H1 (cell line): ENCODE data around the gene PSMG2. TPM values are rescaled to one million over a fixed set of nuclear protein-coding genes. Genes with fewer than 3 reads are reported as not detected.

Source experiments
- CTCF ChIA-PET: fragments of 300-600 bp; sonication (Branson Sonifier 250); formaldehyde crosslinking; loops from one replicate; lab custom pipeline; 2021; ENCODE audit not compliant: partially characterized antibody; lab: Charles Lee
- POLR2A ChIA-PET: fragments of 300-600 bp; sonication (Branson Sonifier 250); formaldehyde crosslinking; loops from one replicate; lab custom pipeline; 2021; ENCODE audit warnings: inconsistent platforms; ENCODE audit not compliant: partially characterized antibody; lab: Charles Lee
- DNase-seq, 2 experiments: peaks; one replicate each; pipeline versions ENCODE4 v3.0.0 to v3.0.0-alpha.2; 2010 to 2022; ENCODE audit warnings: low spot score in 2 of 2, low read depth in 1 of 2, mixed read lengths in 1 of 2
- FAIRE-seq: peaks from 2 replicates; lab custom pipeline; 2011; peaks lifted over from hg19 to GRCh38; lab: Jason Lieb, UNC
- H2AFZ ChIP-seq: 2 replicates; pipeline ENCODE4 v1.8.1; 2012; ENCODE audit warnings: low read length, inconsistent platforms
- H2AK5ac ChIP-seq: 2 replicates; pipeline ENCODE4 v1.6.1; 2013; ENCODE audit warnings: low read depth, low read length
- H2BK120ac ChIP-seq: replicated peaks from 2 replicates; pipeline ENCODE3; 2013; ENCODE audit warnings: low read depth, low read length, inconsistent platforms
- H2BK12ac ChIP-seq: 2 replicates; pipeline ENCODE4 v1.6.1; 2013; ENCODE audit warnings: low read depth, low read length
- H2BK15ac ChIP-seq: 2 replicates; pipeline ENCODE4 v1.6.1; 2013; ENCODE audit warnings: low read length
- H2BK20ac ChIP-seq: 2 replicates; pipeline ENCODE4 v1.6.1; 2013; ENCODE audit warnings: low read length
- H2BK5ac ChIP-seq: 2 replicates; pipeline ENCODE4 v1.6.1; 2013; ENCODE audit warnings: low read depth, low read length
- H3K14ac ChIP-seq: 2 replicates; pipeline ENCODE4 v1.6.1; 2013; ENCODE audit warnings: inconsistent platforms; ENCODE audit not compliant: insufficient read length
- H3K18ac ChIP-seq: 2 replicates; pipeline ENCODE4 v1.6.1; 2013; ENCODE audit warnings: low read length; ENCODE audit errors: extremely low read depth
- H3K23ac ChIP-seq: 2 replicates; pipeline ENCODE4 v1.6.1; 2013; ENCODE audit warnings: inconsistent platforms; ENCODE audit not compliant: insufficient read length
- H3K23me2 ChIP-seq: 2 replicates; pipeline ENCODE4 v1.6.1; 2013; ENCODE audit warnings: low read depth, low read length
- H3K27ac ChIP-seq: 2 replicates; pipeline ENCODE4 v1.6.1; 2011; ENCODE audit warnings: low read depth, low read length, inconsistent platforms
- H3K27me3 ChIP-seq, 4 experiments: replicated peaks in 1 of 4; 1 replicate in 1 of 4; 2 replicates in 3 of 4; pipeline versions ENCODE4 v1.6.1 to v1.8.1; 2011 to 2013; ENCODE audit warnings: low read length in 3 of 4, mild to moderate bottlenecking in 3 of 4, inconsistent platforms in 2 of 4, mixed read lengths in 2 of 4, moderate library complexity in 1 of 4; ENCODE audit not compliant: control insufficient read depth in 3 of 4, insufficient read depth in 3 of 4; ENCODE audit errors: extremely low read depth in 1 of 4
- H3K36me3 ChIP-seq, 4 experiments: 2 replicates each; pipeline versions ENCODE4 v1.6.1 to v1.8.1; 2011 to 2013; ENCODE audit warnings: mild to moderate bottlenecking in 4 of 4, low read length in 3 of 4, moderate library complexity in 2 of 4, control low read depth in 1 of 4, inconsistent platforms in 1 of 4; ENCODE audit not compliant: insufficient read depth in 4 of 4, control insufficient read depth in 2 of 4
- H3K4ac ChIP-seq: replicated peaks from 2 replicates; pipeline ENCODE3; 2013; ENCODE audit warnings: low read length, low read depth, mixed read lengths, inconsistent platforms; ENCODE audit not compliant: insufficient read length
- H3K4me1 ChIP-seq, 4 experiments: replicated peaks in 1 of 4; 1 replicate in 1 of 4; 2 replicates in 3 of 4; pipeline versions ENCODE4 v1.6.1 to v1.8.1; 2011 to 2013; ENCODE audit warnings: low read length in 3 of 4, inconsistent platforms in 2 of 4, mixed read lengths in 1 of 4; ENCODE audit not compliant: insufficient read depth in 4 of 4, control insufficient read depth in 3 of 4
- H3K4me2 ChIP-seq, 2 experiments: 2 replicates each; pipeline versions ENCODE4 v1.6.1 to v1.8.1; 2011 to 2013; ENCODE audit warnings: low read depth in 2 of 2, low read length in 2 of 2, control low read depth in 1 of 2, inconsistent platforms in 1 of 2, mild to moderate bottlenecking in 1 of 2; ENCODE audit not compliant: insufficient read depth in 1 of 2
- H3K4me3 ChIP-seq, 4 experiments: fragments of 200-600, 300-600 bp in 1 of 4; sonication (generic), shearing (Covaris generic), sonication (Bioruptor Twin) in 1 of 4; 2 replicates each; pipeline versions ENCODE4 v1.5.1 to v1.8.1; 2011 to 2016; ENCODE audit warnings: low read length in 4 of 4, low read depth in 3 of 4, control low read depth in 2 of 4, inconsistent platforms in 2 of 4, mild to moderate bottlenecking in 2 of 4, mixed read lengths in 1 of 4, moderate library complexity in 1 of 4; ENCODE audit not compliant: insufficient read depth in 2 of 4; ENCODE audit errors: extremely low read depth in 1 of 4
- H3K56ac ChIP-seq: replicated peaks from 2 replicates; pipeline ENCODE3; 2013; ENCODE audit warnings: low read depth, mild to moderate bottlenecking, mixed read lengths, low read length, inconsistent platforms; ENCODE audit not compliant: insufficient read length
- H3K79me1 ChIP-seq: 2 replicates; pipeline ENCODE4 v1.6.1; 2013; ENCODE audit warnings: low read depth, low read length, control low read depth
- H3K79me2 ChIP-seq, 2 experiments: 2 replicates each; pipeline versions ENCODE4 v1.6.1 to v1.8.1; 2012 to 2013; ENCODE audit warnings: low read length in 2 of 2, mild to moderate bottlenecking in 2 of 2, inconsistent platforms in 1 of 2; ENCODE audit not compliant: insufficient read depth in 2 of 2, control insufficient read depth in 1 of 2
- H3K9ac ChIP-seq, 4 experiments: replicated peaks in 1 of 4; 1 replicate in 1 of 4; 2 replicates in 3 of 4; pipeline versions ENCODE4 v1.6.1 to v1.8.1; 2011 to 2013; ENCODE audit warnings: low read depth in 3 of 4, low read length in 3 of 4, control low read depth in 2 of 4, mild to moderate bottlenecking in 2 of 4, moderate library complexity in 2 of 4, inconsistent platforms in 1 of 4; ENCODE audit errors: extremely low read depth in 1 of 4
- H3K9me3 ChIP-seq, 2 experiments: 2 replicates each; pipeline versions ENCODE4 v1.6.1 to v1.8.1; 2012 to 2013; ENCODE audit warnings: mild to moderate bottlenecking in 2 of 2, moderate library complexity in 2 of 2, control low read depth in 1 of 2, inconsistent platforms in 1 of 2, low read depth in 1 of 2, low read length in 1 of 2, mixed read lengths in 1 of 2; ENCODE audit not compliant: insufficient read depth in 2 of 2
- H4K20me1 ChIP-seq, 2 experiments: replicated peaks in 1 of 2; 2 replicates each; pipeline versions ENCODE3 to v1.8.1; 2011 to 2013; ENCODE audit warnings: inconsistent platforms in 2 of 2, low read length in 2 of 2, mild to moderate bottlenecking in 1 of 2; ENCODE audit not compliant: insufficient read depth in 2 of 2, control insufficient read depth in 1 of 2
- H4K5ac ChIP-seq: 2 replicates; pipeline ENCODE4 v1.6.1; 2013; ENCODE audit warnings: low read length, low read depth, mixed read lengths, inconsistent platforms; ENCODE audit not compliant: insufficient read length
- H4K8ac ChIP-seq: 2 replicates; pipeline ENCODE4 v1.8.0; 2013; ENCODE audit warnings: mild to moderate bottlenecking, moderate library complexity, low read length, inconsistent platforms; ENCODE audit not compliant: insufficient read depth; ENCODE audit errors: extremely low read depth
- H4K91ac ChIP-seq: replicated peaks from 2 replicates; pipeline ENCODE3; 2013; ENCODE audit warnings: low read length, mixed read lengths, inconsistent platforms; ENCODE audit not compliant: insufficient read length
- BRCA1 ChIP-seq: IDR thresholded peaks from 2 replicates; pipeline ENCODE4 v1.6.1; 2012; ENCODE audit warnings: low read depth, low read length, improper control_type of control experiment
- CTCF ChIP-seq, 3 experiments: IDR thresholded peaks; 1 replicate in 2 of 3; 2 replicates in 1 of 3; pipeline versions ENCODE4 v1.5.1 to v1.6.1; 2011; ENCODE audit warnings: low read length in 3 of 3, mild to moderate bottlenecking in 3 of 3, inconsistent platforms in 2 of 3, low read depth in 1 of 3, moderate library complexity in 1 of 3; ENCODE audit not compliant: insufficient read depth in 1 of 3; ENCODE audit errors: control extremely low read depth in 1 of 3
- POLR2A ChIP-seq, 2 experiments: IDR thresholded peaks; 1 replicate in 1 of 2; 2 replicates in 1 of 2; pipeline ENCODE4 v1.6.1; 2011; ENCODE audit warnings: low read depth in 2 of 2, low read length in 2 of 2, mild to moderate bottlenecking in 2 of 2; ENCODE audit errors: control extremely low read depth in 1 of 2
- POLR2AphosphoS5 ChIP-seq: IDR thresholded peaks from 2 replicates; pipeline ENCODE4 v1.6.1; 2011; ENCODE audit warnings: low read depth, low read length
- TAF1 ChIP-seq: IDR thresholded peaks from 2 replicates; pipeline ENCODE4 v1.6.1; 2011; ENCODE audit warnings: mild to moderate bottlenecking, low read depth, low read length
- WGBS, 2 experiments: shearing (Covaris generic) in 1 of 2; methylation state at CpG; one replicate each; pipeline versions ENCODE4 v1.1.6 to v1.1.7; 2013 to 2015; ENCODE audit warnings: low lambda C conversion rate in 2 of 2, mixed read lengths in 2 of 2, inconsistent platforms in 1 of 2, low coverage in 1 of 2, missing lambda C conversion rate in 1 of 2; ENCODE audit not compliant: insufficient replicate concordance in 2 of 2, insufficient coverage in 1 of 2, insufficient read length in 1 of 2; ENCODE audit errors: extremely low coverage in 1 of 2, missing lambda C conversion rate in 1 of 2; 5-methylcytosine and 5-hydroxymethylcytosine counted together
- long read RNA-seq, 2 experiments: library from RNA in 1 of 2; library from capped mRNA in 1 of 2; stranded (forward); transcript quantifications; one replicate each; pipeline ENCODE4 v2.0.0, GENCODE V29; 2021; ENCODE audit warnings: inconsistent platforms in 1 of 2
- polyA minus RNA-seq, 3 experiments: library from RNA; depleted of rRNA, polyadenylated mRNA; stranded (reverse); fragments of >200 nt; gene quantifications; 1 replicate in 2 of 3; 2 replicates in 1 of 3; pipeline ENCODE4 v1.2.3, GENCODE V29; 2011
- polyA plus RNA-seq, 7 experiments: library from polyadenylated mRNA; depleted of rRNA in 3 of 7; stranded (reverse) in 5 of 7; unstranded in 2 of 7; fragments of >200 nt in 5 of 7; fragments of 200-250 nt in 2 of 7; gene quantifications; 1 replicate in 5 of 7; 2 replicates in 1 of 7; 4 replicates in 1 of 7; pipeline versions ENCODE4 v1.2.1 to v1.2.3, GENCODE V29; 2011 to 2013; ENCODE audit warnings: missing spikeins in 2 of 7, mixed read lengths in 2 of 7
- total RNA-seq: library from RNA; stranded (reverse); fragmentation: NEBNext Ultra II Directional; extraction: Animal tissue kit (Norgen Biotek cat#: 25700); gene quantifications from 2 replicates; pipeline ENCODE4 v1.2.1, GENCODE V29; 2021

PSMG2 gene
- total RNA-seq, result 76.5 and 79.3 TPM in 2 replicates
- 36.3 and 52.9 TPM in 2 replicates for polyA plus RNA-seq (2011; rRNA removed)
- polyA plus RNA-seq (2011; cell fraction: cytosol; rRNA removed), result 44.2 TPM
- 32.0 TPM for polyA plus RNA-seq (2011; cell fraction: nucleus; rRNA removed)
- polyA plus RNA-seq (2012, experiment 1 of 2), result 58.6 to 64.6 TPM (median 61.0 TPM) in 4 replicates
- 48.5 TPM for polyA plus RNA-seq (2012, experiment 2 of 2)
- 61.7 TPM for polyA plus RNA-seq (2013, experiment 1 of 2)
- 64.3 TPM for polyA plus RNA-seq (2013, experiment 2 of 2)
- 41.1 and 42.7 TPM in 2 replicates for polyA minus RNA-seq (2011; rRNA and poly(A)+ RNA removed)
- polyA minus RNA-seq (2011; cell fraction: cytosol; rRNA and poly(A)+ RNA removed), result 40.6 TPM
- 19.3 TPM for polyA minus RNA-seq (2011; cell fraction: nucleus; rRNA and poly(A)+ RNA removed)
- long read RNA-seq, experiment 1, transcript PSMG2-201 (7 exons, 1,686 nt), result major isoform, 64 of 98 reads
- long read RNA-seq, experiment 1, partial matches to known transcripts, result 17 of 98 reads
- long read RNA-seq, experiment 1, other reads (novel, unspliced or antisense), result 15 of 98 reads
- long read RNA-seq, experiment 2, transcript PSMG2-201 (7 exons, 1,686 nt), result major isoform, 154 of 161 reads
- long read RNA-seq, experiment 2, partial matches to known transcripts, result 0 of 161 reads
- long read RNA-seq, experiment 2, other reads (novel, unspliced or antisense), result 5 of 161 reads

- Histone ChIP-seq H3K27ac (peak within 1 kb of the TSS; percentile 98), H3K36me3 (peaks cover 0 to 24% (median 13%) of the 10 kb centered on the region in 4 experiments; a peak in 6 of 8 replicates), H2AK5ac (no peak within 1 kb of the TSS), H4K91ac (peak within 1 kb of the TSS; percentile 99), H3K27me3 (no peaks in the 10 kb centered on the region), H3K23ac (no peak within 1 kb of the TSS), H3K4me3 (peak within 1 kb of the TSS; percentile 95 to 97 (median 95)), H3K23me2 (peaks cover 8% of the 10 kb centered on the region; the same call in 1 of the 2 replicates), H2AFZ (peak within 1 kb of the TSS; percentile 30; the same call in 1 of the 2 replicates), H3K56ac (peak within 1 kb of the TSS; percentile 94), H3K18ac (peak within 1 kb of the TSS; percentile 78; the same call in 1 of the 2 replicates), H3K79me2 (peaks cover 26 to 53% of the 10 kb centered on the region in 2 experiments), H3K4me1 (peaks cover 0 to 10% (median 2%) of the 10 kb centered on the region in 4 experiments; a peak in 3 of 7 replicates), H4K5ac (peak within 1 kb of the TSS; percentile 97), H3K9me3 (no peaks in the 10 kb centered on the region), H2BK15ac (no peak within 1 kb of the TSS), H2BK12ac (peak within 1 kb of the TSS; percentile 68; the same call in 1 of the 2 replicates), H2BK5ac (peak within 1 kb of the TSS; percentile 98), H2BK20ac (no peak within 1 kb of the TSS), H4K20me1 (no peaks in the 10 kb centered on the region), H2BK120ac (no peak within 1 kb of the TSS), H4K8ac (peak within 1 kb of the TSS; percentile 100; the same call in 1 of the 2 replicates), H3K9ac (peak within 1 kb of the TSS; percentile 94 to 98 (median 96)), H3K4ac (peak within 1 kb of the TSS; percentile 76), H3K79me1 (peaks cover 4% of the 10 kb centered on the region; the same call in 1 of the 2 replicates), H3K14ac (no peak within 1 kb of the TSS), H3K4me2 (peak within 1 kb of the TSS; percentile 67 to 95)
- 2% methylated on average over 79 of the region's 89 CpGs; no CpG with 5 or more reads in 1 of the 2 experiments for WGBS, 2 experiments
- ChIA-PET POLR2A (interaction anchor here (0.7 to 3.9 kb wide), 24 partner anchors 9 to 415 kb away, joined by 3 to 25 read pairs (median 4); partner anchors contain the start of genes AFG3L2 and CEP192), CTCF (interaction anchor here (0.7 to 1.5 kb wide), 3 partner anchors 8 to 244 kb away, joined by 3 read pairs; no protein-coding TSS in a partner anchor)
- DNase-seq (peak; percentile 65 to 90), FAIRE-seq (no peak)
- TF ChIP-seq CTCF (IDR thresholded peaks at IDR 0.05; ENCODE audit: control extremely low read depth in 1 of 3, insufficient read depth in 1 of 3, low read depth in 1 of 3, low read length in 3 of 3) (peak in 1 of 3 experiments; percentile 6; a peak in 1 of 4 replicates), BRCA1 (no peak; the same call in 1 of the 2 replicates), TAF1 (peak; percentile 97), POLR2A (IDR thresholded peaks at IDR 0.05; ENCODE audit: control extremely low read depth in 1 of 2, low read depth in 2 of 2, low read length in 2 of 2) (peak; percentile 28 to 95), POLR2AphosphoS5 (peak; percentile 77)
These were observed at the start of gene PSMG2, which contains the start of gene CEP76 for GRCh38 chr18:12702221-12703095. TSS of gene PSMG2 (plus strand) at chr18:12703042. CDS start at chr18:12703108, 66 bp downstream. TSS of gene CEP76 (minus strand) at chr18:12702723. CDS start at chr18:12702548, 175 bp downstream.
